A549 (cell line): ENCODE results near the gene XAB2. TPM values are rescaled to one million over a fixed set of nuclear protein-coding genes. Genes with fewer than 3 reads are reported as not detected.

Experiments
- ATAC-seq, 2 experiments: fragments of 200-7000 bp in 1 of 2; fragments of >200 bp in 1 of 2; cut with Nextera tagmentation in 1 of 2; cut with Tn5 transposase in 1 of 2; 3 replicates each; pipeline versions ENCODE4 v1.8.0 to v1.9.1; 2018 to 2020; ENCODE audit warnings: mild to moderate bottlenecking in 1 of 2, moderate library complexity in 1 of 2
- CTCF ChIA-PET: fragments of 300-600 bp; sonication (Branson Sonifier 250); formaldehyde crosslinking; extraction: SDS; loops from one replicate; lab custom pipeline; 2021; ENCODE audit warnings: antibody characterized with exemption, inconsistent platforms; lab: Yijun Ruan, JAX
- POLR2A ChIA-PET: fragments of 350-600 bp; formaldehyde crosslinking; extraction: SDS; loops from one replicate; lab custom pipeline; 2021; ENCODE audit warnings: antibody characterized with exemption, inconsistent platforms; lab: Yijun Ruan, JAX
- DNase-seq, 2 experiments: peaks; one replicate each; pipeline versions ENCODE4 v3.0.0 to v3.0.0-alpha.2; 2011 to 2016; ENCODE audit warnings: low read depth in 1 of 2, low spot score in 1 of 2
- FAIRE-seq: peaks from 2 replicates; lab custom pipeline; 2011; peaks lifted over from hg19 to GRCh38; lab: Jason Lieb, UNC
- H3K27ac ChIP-seq, 2 experiments: fragments of >200 bp; sonication (Bioruptor Twin); formaldehyde crosslinking; 3 replicates each; pipeline ENCODE4 v1.5.1; 2016 to 2017
- H3K4me1 ChIP-seq: fragments of >200 bp; sonication (Bioruptor Twin); formaldehyde crosslinking; 3 replicates; pipeline ENCODE4 v1.6.1; 2016
- H3K4me2 ChIP-seq: fragments of >200 bp; sonication (Bioruptor Twin); formaldehyde crosslinking; 3 replicates; pipeline ENCODE4 v1.6.1; 2016
- H3K4me3 ChIP-seq: fragments of >200 bp; sonication (Bioruptor Twin); formaldehyde crosslinking; 3 replicates; pipeline ENCODE4 v1.5.1; 2016
- H3K9me3 ChIP-seq: fragments of >200 bp; sonication (Bioruptor Twin); formaldehyde crosslinking; 3 replicates; pipeline ENCODE4 v1.6.1; 2016
- BCL3 ChIP-seq: fragments of >200 bp; sonication (Bioruptor Twin); formaldehyde crosslinking; IDR thresholded peaks from 3 replicates; pipeline ENCODE4 v1.6.1; 2016
- CBX8 ChIP-seq: fragments of 200-600 bp; sonication (generic); IDR thresholded peaks from 2 replicates; pipeline ENCODE4 v1.6.1; 2016
- CHD4 ChIP-seq: fragments of 200-600 bp; sonication (generic); IDR thresholded peaks from 2 replicates; pipeline ENCODE4 v1.6.1; 2016; ENCODE audit warnings: antibody characterized with exemption, mild to moderate bottlenecking, borderline replicate concordance
- FOSL2 ChIP-seq, 2 experiments: fragments of 450-650 bp in 1 of 2; fragments of >200 bp in 1 of 2; sonication (Bioruptor Twin) in 1 of 2; formaldehyde crosslinking; IDR thresholded peaks; 2 replicates each; pipeline versions ENCODE4 v1.5.0 to v1.6.1; 2016 to 2020; ENCODE audit warnings: mild to moderate bottlenecking in 1 of 2, moderate library complexity in 1 of 2
- GATA3 ChIP-seq: IDR thresholded peaks from 2 replicates; pipeline ENCODE4 v1.6.1; 2012; ENCODE audit warnings: borderline replicate concordance
- HMGXB4 ChIP-seq: fragments of 250-450 bp; sonication (Bioruptor Pico); IDR thresholded peaks from 2 replicates; pipeline ENCODE4 v1.5.0; 2021; ENCODE audit warnings: mild to moderate bottlenecking, moderate library complexity, borderline replicate concordance
- HOXA7 ChIP-seq: fragments of 250-450 bp; sonication (Bioruptor Pico); IDR thresholded peaks from 2 replicates; pipeline ENCODE4 v1.5.0; 2020; ENCODE audit warnings: mild to moderate bottlenecking, moderate library complexity
- HOXB13 ChIP-seq: fragments of 250-450 bp; sonication (Bioruptor Pico); IDR thresholded peaks from 2 replicates; pipeline ENCODE4 v1.5.0; 2020; ENCODE audit warnings: low read depth, mild to moderate bottlenecking, moderate library complexity
- JUN ChIP-seq, 2 experiments: fragments of >200 bp; sonication (Bioruptor Twin); formaldehyde crosslinking; IDR thresholded peaks; 2 replicates in 1 of 2; 3 replicates in 1 of 2; pipeline ENCODE4 v1.6.1; 2016 to 2017
- JUNB ChIP-seq: fragments of >200 bp; sonication (Bioruptor Twin); formaldehyde crosslinking; IDR thresholded peaks from 2 replicates; pipeline ENCODE4 v1.6.1; 2016
- MAFK ChIP-seq: fragments of 450-650 bp; IDR thresholded peaks from 2 replicates; pipeline ENCODE4 v1.6.1; 2014; ENCODE audit not compliant: partially characterized antibody
- MAX ChIP-seq: IDR thresholded peaks from 2 replicates; pipeline ENCODE4 v1.6.1; 2012
- MAZ ChIP-seq: fragments of 150-350 bp; IDR thresholded peaks from 2 replicates; pipeline ENCODE4 v1.6.1; 2014; ENCODE audit warnings: antibody characterized with exemption, low read depth, low read length, borderline replicate concordance
- NFE2L2 ChIP-seq: fragments of 150-350 bp; conservative IDR thresholded peaks from 2 replicates; pipeline ENCODE4 v1.6.1; 2014; ENCODE audit warnings: low read length
- PBX3 ChIP-seq: IDR thresholded peaks from 2 replicates; pipeline ENCODE4 v1.6.1; 2012
- RCOR1 ChIP-seq: fragments of 150-350 bp; IDR thresholded peaks from 2 replicates; pipeline ENCODE4 v1.6.1; 2014; ENCODE audit warnings: antibody characterized with exemption, low read length, low read depth
- REST ChIP-seq: fragments of 200-600 bp; sonication (generic); IDR thresholded peaks from 2 replicates; pipeline ENCODE4 v1.6.1; 2016; ENCODE audit warnings: antibody characterized with exemption, mild to moderate bottlenecking, moderate library complexity
- SMC3 ChIP-seq: fragments of >200 bp; sonication (Bioruptor Twin); formaldehyde crosslinking; IDR thresholded peaks from 3 replicates; pipeline ENCODE4 v1.6.1; 2018; ENCODE audit warnings: inconsistent platforms
- SREBF2 ChIP-seq: fragments of 450-650 bp; IDR thresholded peaks from 2 replicates; pipeline ENCODE4 v1.6.1; 2014; ENCODE audit warnings: mild to moderate bottlenecking, moderate library complexity
- TFCP2L1 ChIP-seq: fragments of 250-450 bp; sonication (Bioruptor Pico); IDR thresholded peaks from 2 replicates; pipeline ENCODE4 v1.5.0; 2021; ENCODE audit warnings: mild to moderate bottlenecking
- USF2 ChIP-seq: fragments of 450-650 bp; IDR thresholded peaks from 2 replicates; pipeline ENCODE4 v1.6.1; 2014; ENCODE audit warnings: antibody characterized with exemption
- WGBS: methylation state at CpG from one replicate; pipeline ENCODE4 v1.1.6; 2017; ENCODE audit errors: missing lambda C conversion rate; 5-methylcytosine and 5-hydroxymethylcytosine counted together
- polyA plus RNA-seq, 4 experiments: library from polyadenylated mRNA; depleted of rRNA in 3 of 4; stranded (reverse); fragments of >200 nt; fragmentation: RNase III in 1 of 4; extraction: RNeasy Plus Mini Kit Qiagen cat#74134 plus additional on column Dnase treatment in 1 of 4; gene quantifications; 2 replicates in 3 of 4; 3 replicates in 1 of 4; pipeline ENCODE4 v1.2.3, GENCODE V29; 2011 to 2017

XAB2 gene
- polyA plus RNA-seq, 2 of the 4 experiments (the other 2 are of a cell fraction) = 15.0 to 21.2 TPM

- 45% methylated on average over 9 of the region's 9 CpGs for WGBS
- TF ChIP-seq JUN (IDR thresholded peaks at IDR 0.05) (no peak), TFCP2L1 (CRISPR knock-in tag) (no peak), RCOR1 (no peak), MAFK (peak; percentile 76), USF2 (peak; percentile 65)
- TF ChIP-seq, all 56 proteins: peak for 2
- H3K27ac ChIP-seq = no peak overlapping the region
- DNase-seq = peak in 1 of 2 experiments; percentile 53
- ChIA-PET POLR2A (no interaction called here), CTCF (no interaction called here)
- H3K4me3 ChIP-seq = no peak overlapping the region
- H3K4me1 ChIP-seq = no peaks in the 10 kb centered on the region
- FAIRE-seq = no peak
- H3K9me3 ChIP-seq = no peaks in the 10 kb centered on the region
- peak; percentile 34 to 70; a peak in 2 of 6 replicates for ATAC-seq
- 0 out of 3 replicates have a peak overlapping the region, but pooled peaks have one; percentile 13 for H3K4me2 ChIP-seq
Observed at GRCh38 chr19:7575434-7576040, 53.8 kb downstream of the XAB2 start.

- DNase-seq (no peak), ATAC-seq (no peak), FAIRE-seq (no peak)
- 37% methylated on average over 5 of the region's 5 CpGs for WGBS
- Histone ChIP-seq H3K9me3 (no peaks in the 10 kb centered on the region), H3K27ac (no peak overlapping the region), H3K4me3 (no peak overlapping the region), H3K4me1 (no peaks in the 10 kb centered on the region), H3K4me2 (no peak overlapping the region)
- POLR2A ChIA-PET = no interaction called here
- CTCF ChIA-PET = no interaction called here
- no peak for TF ChIP-seq HOXA7 (CRISPR knock-in tag)
- TF ChIP-seq PBX3 = no peak
- TF ChIP-seq MAX = no peak
- no peak for TF ChIP-seq SMC3
- TF ChIP-seq REST = no peak
- no peak for TF ChIP-seq GATA3
- TF ChIP-seq BCL3 = no peak
- no peak for TF ChIP-seq JUNB
- no peak for TF ChIP-seq CHD4
- no peak for TF ChIP-seq HMGXB4
- no peak for TF ChIP-seq RCOR1
- TF ChIP-seq SREBF2 = no peak
- TF ChIP-seq MAZ = no peak
- TF ChIP-seq FOSL2 (IDR thresholded peaks at IDR 0.05) = no peak
- TF ChIP-seq FOSL2 (CRISPR knock-in tag; IDR thresholded peaks at IDR 0.05) = no peak
- no peak for TF ChIP-seq NFE2L2
- no peak for TF ChIP-seq HOXB13 (CRISPR knock-in tag)
- no peak for TF ChIP-seq CBX8
Observed at GRCh38 chr19:7570761-7571160, 58.6 kb downstream of the XAB2 start.
